Endothelial cell of hepatic sinusoid (primary cell): ENCODE results near the gene TMEM44.
"Not testable (repeated sequence)": the region's sequence is repeated elsewhere in the genome, so short reads cannot be mapped to it uniquely, and the experiment has no call there.

Source experiments
- in situ Hi-C: cut with HindIII; loops from 2 replicates; pipeline ENCODE4 v1.10.0; 2017; ENCODE audit warnings: low sequenced_read_pairs

Gene TMEM44

GRCh38 chr3:194556086-194557056 is 76.8 kb downstream of the TMEM44 start:
- in situ Hi-C loops: loop anchor here (5.0 kb wide), 1 partner anchor 69 kb away; the partner anchor contains the start of gene ATP13A3

GRCh38 chr3:194555175-194556062 is 77.8 kb downstream of the TMEM44 start:
- in situ Hi-C loops: loop anchor here (5.0 kb wide), 1 partner anchor 68 kb away; the partner anchor contains the start of gene ATP13A3

- in situ Hi-C loops: loop anchor here (5.0 kb wide), 1 partner anchor 67 kb away; the partner anchor contains the start of gene ATP13A3
These were observed 78.6 kb downstream of the TMEM44 start for GRCh38 chr3:194554473-194555123.

- in situ Hi-C loops: no loop called here
These were observed 80.8 kb downstream of the TMEM44 start for GRCh38 chr3:194552327-194552949.

- in situ Hi-C loops: no loop called here
These were observed 83.4 kb downstream of the TMEM44 start for GRCh38 chr3:194549853-194550252.

GRCh38 chr3:194548346-194549321 is 84.6 kb downstream of the TMEM44 start:
- in situ Hi-C loops: no loop called here

GRCh38 chr3:194547042-194547441 is 86.2 kb downstream of the TMEM44 start:
- in situ Hi-C loops: no loop called here

GRCh38 chr3:194545538-194545937 is 87.7 kb downstream of the TMEM44 start:
- in situ Hi-C loops: not testable (repeated sequence)

GRCh38 chr3:194543550-194543949 is 89.7 kb downstream of the TMEM44 start:
- in situ Hi-C loops: no loop called here

GRCh38 chr3:194541483-194541882 is 91.7 kb downstream of the TMEM44 start:
- in situ Hi-C loops: no loop called here

GRCh38 chr3:194540274-194540905 is 92.8 kb downstream of the TMEM44 start:
- in situ Hi-C loops: no loop called here

GRCh38 chr3:194539498-194539897 is 93.7 kb downstream of the TMEM44 start:
- in situ Hi-C loops: loop anchor here (5.0 kb wide), 1 partner anchor 33 kb away; no protein-coding TSS in a partner anchor

GRCh38 chr3:194537732-194538247 is 95.4 kb downstream of the TMEM44 start:
- in situ Hi-C loops: loop anchor here (5.0 kb wide), 1 partner anchor 35 kb away; no protein-coding TSS in a partner anchor
